Suprapubic skin (tissue), 3 donors: ENCODE measurements around the gene BSG.

Experiments
- POLR2A ChIP-seq, 2 donors: fragments of 450-650 bp; IDR thresholded peaks; one replicate each; pipeline ENCODE4 v1.6.1; 2017; ENCODE audit warnings: antibody characterized with exemption in 2 of 2, mild to moderate bottlenecking in 2 of 2, moderate library complexity in 2 of 2
- TF ChIP-seq, protein P1 (sequence below), 2 donors: fragments of 200-600 bp in 1 of 2; fragments of 450-650 bp in 1 of 2; sonication (generic) in 1 of 2; IDR thresholded peaks; one replicate each; pipeline ENCODE4 v1.5.1; 2016 to 2019; ENCODE audit warnings: antibody characterized with exemption in 2 of 2, mild to moderate bottlenecking in 1 of 2, moderate library complexity in 1 of 2

DNA sequence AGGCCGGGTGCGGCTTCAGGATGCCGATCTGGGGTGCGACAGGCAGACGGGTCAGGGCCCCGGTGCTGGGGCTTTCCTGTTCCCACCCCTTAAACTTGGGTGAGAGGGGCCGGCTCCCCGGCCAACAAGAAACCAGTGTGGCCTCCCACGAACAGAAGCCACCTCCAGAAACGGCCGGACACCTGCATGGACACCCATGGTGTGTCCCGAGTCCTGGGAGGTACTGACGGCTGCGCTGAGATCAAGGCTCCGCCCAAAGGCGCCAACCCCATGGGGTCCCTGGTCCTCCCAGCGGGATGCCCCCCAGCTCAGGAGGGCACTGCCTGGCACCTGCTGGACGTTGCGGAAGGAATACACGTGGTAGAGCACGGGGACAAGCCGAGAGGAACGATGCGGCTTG is 49.4 kb downstream of the BSG start:
- TF ChIP-seq, protein P1, sequence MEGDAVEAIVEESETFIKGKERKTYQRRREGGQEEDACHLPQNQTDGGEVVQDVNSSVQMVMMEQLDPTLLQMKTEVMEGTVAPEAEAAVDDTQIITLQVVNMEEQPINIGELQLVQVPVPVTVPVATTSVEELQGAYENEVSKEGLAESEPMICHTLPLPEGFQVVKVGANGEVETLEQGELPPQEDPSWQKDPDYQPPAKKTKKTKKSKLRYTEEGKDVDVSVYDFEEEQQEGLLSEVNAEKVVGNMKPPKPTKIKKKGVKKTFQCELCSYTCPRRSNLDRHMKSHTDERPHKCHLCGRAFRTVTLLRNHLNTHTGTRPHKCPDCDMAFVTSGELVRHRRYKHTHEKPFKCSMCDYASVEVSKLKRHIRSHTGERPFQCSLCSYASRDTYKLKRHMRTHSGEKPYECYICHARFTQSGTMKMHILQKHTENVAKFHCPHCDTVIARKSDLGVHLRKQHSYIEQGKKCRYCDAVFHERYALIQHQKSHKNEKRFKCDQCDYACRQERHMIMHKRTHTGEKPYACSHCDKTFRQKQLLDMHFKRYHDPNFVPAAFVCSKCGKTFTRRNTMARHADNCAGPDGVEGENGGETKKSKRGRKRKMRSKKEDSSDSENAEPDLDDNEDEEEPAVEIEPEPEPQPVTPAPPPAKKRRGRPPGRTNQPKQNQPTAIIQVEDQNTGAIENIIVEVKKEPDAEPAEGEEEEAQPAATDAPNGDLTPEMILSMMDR (IDR thresholded peaks at IDR 0.05): no peak
- TF ChIP-seq POLR2A (IDR thresholded peaks at IDR 0.05): no peak
